Activated CD8-positive, alpha-beta memory T cell treated with anti-CD3 and anti-CD28 coated beads for 1 hour (primary cell): ENCODE results near the gene MRC2.
"Not testable (repeated sequence)": the region's sequence is repeated elsewhere in the genome, so short reads cannot be mapped to it uniquely, and the experiment has no call there.

Source experiments
- DNase-seq, 2 donors: peaks; one replicate each; pipeline ENCODE4 v3.0.0-alpha.2; 2020; ENCODE audit warnings: low read depth in 1 of 2; ENCODE audit errors: extremely low read depth in 1 of 2

MRC2 gene, protein sequence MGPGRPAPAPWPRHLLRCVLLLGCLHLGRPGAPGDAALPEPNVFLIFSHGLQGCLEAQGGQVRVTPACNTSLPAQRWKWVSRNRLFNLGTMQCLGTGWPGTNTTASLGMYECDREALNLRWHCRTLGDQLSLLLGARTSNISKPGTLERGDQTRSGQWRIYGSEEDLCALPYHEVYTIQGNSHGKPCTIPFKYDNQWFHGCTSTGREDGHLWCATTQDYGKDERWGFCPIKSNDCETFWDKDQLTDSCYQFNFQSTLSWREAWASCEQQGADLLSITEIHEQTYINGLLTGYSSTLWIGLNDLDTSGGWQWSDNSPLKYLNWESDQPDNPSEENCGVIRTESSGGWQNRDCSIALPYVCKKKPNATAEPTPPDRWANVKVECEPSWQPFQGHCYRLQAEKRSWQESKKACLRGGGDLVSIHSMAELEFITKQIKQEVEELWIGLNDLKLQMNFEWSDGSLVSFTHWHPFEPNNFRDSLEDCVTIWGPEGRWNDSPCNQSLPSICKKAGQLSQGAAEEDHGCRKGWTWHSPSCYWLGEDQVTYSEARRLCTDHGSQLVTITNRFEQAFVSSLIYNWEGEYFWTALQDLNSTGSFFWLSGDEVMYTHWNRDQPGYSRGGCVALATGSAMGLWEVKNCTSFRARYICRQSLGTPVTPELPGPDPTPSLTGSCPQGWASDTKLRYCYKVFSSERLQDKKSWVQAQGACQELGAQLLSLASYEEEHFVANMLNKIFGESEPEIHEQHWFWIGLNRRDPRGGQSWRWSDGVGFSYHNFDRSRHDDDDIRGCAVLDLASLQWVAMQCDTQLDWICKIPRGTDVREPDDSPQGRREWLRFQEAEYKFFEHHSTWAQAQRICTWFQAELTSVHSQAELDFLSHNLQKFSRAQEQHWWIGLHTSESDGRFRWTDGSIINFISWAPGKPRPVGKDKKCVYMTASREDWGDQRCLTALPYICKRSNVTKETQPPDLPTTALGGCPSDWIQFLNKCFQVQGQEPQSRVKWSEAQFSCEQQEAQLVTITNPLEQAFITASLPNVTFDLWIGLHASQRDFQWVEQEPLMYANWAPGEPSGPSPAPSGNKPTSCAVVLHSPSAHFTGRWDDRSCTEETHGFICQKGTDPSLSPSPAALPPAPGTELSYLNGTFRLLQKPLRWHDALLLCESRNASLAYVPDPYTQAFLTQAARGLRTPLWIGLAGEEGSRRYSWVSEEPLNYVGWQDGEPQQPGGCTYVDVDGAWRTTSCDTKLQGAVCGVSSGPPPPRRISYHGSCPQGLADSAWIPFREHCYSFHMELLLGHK (N-terminal part only)

DNA sequence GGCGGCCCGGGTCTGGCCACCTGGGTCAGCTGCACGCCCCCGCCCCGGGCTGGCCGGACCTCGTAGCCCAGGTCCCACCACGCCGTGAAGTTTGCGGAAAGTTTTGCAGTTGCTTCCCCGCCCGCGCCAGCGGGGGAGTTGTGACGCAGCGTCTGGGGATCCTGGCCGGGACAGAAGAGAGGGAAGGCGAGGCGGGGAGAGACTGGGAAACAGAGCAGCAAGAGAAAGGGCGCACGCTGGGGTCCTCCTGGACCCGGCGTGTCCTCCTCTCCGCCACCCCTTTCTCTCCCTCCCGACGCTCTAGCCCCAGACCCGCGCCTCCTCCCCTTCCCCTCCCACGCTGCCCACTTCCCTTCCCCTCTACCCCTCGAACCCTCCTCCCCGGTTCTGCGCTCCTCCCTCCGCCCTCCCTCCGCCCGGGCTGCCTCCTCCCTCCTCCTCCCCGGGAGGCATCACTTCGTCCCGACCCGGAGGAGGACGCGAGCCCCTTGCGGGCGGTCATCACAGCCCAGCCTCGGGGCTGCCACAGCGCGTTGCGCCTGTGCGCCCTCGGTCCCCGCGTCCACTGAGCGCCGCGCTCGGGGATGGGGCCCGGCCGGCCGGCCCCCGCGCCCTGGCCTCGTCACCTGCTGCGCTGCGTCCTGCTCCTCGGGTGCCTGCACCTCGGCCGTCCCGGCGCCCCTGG, at the start of gene MRC2:
TSS of gene MRC2 (plus strand) at position 452 of the 685 bp plus-strand sequence. CDS start at position 585, 133 bp downstream.
- no peak for DNase-seq

DNA sequence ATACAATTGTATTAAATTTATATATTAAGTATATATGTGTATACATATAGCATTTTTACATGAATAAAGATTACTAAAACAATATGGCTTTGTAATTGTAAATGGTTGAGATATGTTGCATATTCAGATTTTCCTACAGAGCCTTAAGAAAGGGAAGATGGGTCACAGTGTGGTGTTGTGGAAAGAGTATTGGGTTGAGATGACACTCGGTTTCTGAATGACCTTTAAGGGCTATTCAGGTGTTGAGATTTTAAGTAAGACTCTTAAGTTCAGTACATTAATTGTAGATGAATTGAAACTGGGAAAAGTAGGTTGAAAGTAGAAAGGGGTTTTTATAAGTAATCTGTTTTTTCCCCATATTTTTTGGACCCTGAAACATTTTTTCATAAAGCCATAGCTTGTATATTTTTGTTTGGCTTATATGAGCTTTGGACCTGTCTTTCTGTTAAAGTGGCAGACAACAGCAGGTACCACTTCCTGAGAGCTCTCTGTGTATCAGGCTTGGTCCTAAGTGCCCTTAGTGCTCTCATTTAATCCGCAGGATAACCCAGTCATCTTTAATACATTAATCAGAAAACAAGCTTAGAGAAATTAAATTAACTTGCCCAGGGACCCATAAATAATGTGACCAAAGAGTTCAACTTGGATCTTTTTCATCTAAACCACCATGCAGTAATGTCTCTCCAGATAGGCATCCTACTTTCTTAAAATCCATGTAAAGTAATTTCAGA, 48.5 kb upstream of the MRC2 start:
- DNase-seq: no peak

DNA sequence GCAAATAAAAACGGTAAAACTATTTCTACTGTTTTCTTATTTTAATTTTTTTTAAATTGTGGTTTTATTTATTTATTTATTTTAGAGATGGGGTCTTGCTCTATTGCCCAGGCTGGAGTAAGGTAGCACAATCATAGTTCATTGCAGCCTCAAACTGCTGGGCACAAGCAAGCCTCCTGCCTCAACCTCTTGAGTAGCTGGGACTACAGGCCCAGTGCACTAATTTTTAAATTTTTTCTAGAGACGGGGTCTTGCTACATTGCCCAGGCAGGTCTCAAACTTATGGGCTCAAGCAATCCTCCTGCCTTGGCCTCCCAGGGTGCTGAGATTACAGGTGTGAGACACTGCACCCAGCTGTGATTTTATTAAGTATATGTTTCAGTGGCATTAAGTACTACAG, 46.5 kb upstream of the MRC2 start:
- DNase-seq: no peak

DNA sequence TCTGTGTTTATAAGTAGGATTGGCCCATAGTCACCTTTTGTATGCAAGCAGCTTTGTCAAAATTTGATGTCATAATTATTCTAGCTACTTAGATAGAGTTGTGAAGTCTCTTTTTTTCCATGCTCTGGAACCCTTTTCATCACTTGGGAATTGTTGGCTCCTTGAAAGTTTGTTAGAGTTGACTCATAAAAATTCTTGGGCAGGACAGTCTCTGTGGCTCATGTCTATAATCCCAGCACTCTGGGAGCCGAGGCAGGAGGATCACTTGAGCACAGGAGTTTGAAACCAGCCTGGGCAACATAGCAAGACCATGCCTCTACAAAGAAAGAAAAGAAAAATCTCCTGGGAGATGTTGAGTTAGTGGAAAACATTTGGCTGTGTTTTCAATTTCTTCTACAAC, 45.7 kb upstream of the MRC2 start:
- no peak for DNase-seq

DNA sequence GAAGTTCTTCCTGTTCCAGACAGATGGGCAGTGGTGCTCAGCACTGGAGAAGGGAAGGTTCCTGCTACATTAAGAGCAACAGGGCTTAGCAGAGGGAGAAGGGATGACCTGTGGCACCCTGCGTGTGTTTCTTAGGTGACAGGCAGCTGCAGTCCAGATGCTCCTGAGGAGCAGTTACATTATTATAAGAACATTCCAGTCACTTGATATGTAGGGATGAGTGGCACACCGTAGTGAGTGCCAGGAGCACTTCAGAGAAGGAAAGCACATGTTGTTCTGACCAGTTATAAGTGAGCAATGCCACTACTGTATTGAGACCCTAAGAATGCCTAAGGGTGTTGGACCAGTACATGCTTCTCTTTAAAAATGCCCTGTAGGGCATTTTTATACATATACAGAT, 39.9 kb upstream of the MRC2 start:
- DNase-seq: no peak

DNA sequence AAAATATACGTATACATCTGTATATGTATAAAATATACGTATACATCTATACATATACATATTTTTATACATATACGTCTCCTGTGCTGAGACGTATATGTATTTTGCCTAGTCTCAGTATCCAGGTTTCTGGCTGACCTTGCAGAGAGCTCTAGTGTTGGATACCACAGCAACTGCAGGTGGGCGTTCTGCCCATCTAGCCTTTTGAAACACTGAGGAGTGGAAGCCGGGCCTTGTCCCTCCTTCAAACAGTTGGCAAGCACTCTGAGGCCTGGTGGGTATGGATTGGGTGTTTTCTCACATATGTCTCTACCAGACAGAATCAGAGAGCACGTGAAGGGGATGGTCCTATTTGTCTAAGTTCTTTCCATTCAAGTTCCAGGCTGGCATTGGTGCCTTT, 39.4 kb upstream of the MRC2 start:
- no peak for DNase-seq

DNA sequence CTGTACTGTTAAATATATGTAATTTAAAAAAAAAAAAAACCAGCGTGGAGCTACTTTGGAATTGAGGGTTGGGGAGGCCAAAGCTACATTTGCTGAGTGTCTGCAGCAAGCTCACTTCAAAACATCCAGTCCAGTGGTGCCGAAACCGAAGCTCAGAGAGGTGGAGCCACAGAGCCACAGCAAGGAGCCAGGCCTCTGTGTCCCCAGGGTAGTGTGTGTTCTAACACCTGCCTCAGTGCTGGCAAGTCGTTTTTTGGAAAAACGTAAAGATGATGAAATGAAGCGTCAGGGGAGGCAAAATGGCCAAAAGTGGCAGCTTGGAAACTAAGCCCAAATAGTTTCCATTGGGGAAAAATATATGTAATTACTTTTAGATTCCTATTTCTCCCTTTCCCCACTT, 36.1 kb upstream of the MRC2 start:
- DNase-seq: no peak

DNA sequence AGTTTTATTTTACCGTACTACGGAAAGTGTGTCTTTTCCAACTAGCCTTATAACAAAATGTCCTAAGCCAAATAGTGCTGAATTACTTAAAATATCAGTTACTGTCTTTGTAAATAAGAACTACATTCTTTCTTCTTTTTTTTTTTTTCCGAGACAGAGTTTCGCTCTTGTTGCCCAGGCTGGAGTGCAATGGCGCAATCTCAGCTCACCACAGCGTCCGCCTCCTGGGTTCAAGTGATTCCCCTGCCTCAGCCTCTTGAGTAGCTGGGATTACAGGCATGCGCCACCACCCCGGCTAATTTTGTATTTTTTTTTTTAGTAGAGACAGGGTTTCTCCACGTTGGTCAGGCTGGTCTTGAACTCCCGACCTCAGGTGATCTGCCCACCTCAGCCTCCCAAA, 35.6 kb upstream of the MRC2 start:
- not testable (repeated sequence) for DNase-seq

DNA sequence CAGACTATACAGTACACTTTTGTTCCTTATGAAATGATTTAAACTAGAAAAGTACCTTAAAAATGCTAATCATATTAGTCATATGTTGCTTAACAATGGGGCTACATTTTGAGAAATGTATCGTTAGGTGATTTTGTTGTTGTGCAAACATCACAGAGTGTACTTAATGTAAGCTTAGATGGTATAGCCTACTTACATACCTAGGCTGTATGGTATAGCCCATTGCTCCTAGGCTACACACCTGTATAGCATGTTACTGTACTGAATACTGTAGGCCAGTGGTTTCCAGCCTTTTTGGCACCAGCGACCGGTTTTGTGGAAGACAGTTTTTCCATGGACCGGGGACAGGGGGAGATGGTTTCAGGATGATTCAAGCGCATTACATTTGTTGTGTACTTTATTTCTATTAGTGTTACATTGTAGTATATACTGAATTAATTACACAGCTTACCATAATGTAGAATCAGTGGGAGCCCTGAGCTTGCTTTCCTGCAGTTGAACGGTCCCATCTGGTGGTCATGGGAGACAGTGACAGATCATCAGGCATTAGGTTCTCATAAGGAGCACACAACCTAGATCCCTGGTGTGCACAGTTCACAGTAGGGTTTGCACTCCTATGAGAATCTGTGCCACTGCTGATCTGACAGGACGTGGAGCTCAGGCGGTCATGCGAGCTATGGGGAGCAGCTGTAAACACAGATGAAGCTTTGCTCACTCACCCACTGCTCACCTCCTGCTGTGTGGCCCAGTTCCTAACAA, 35.0 kb upstream of the MRC2 start:
- no peak for DNase-seq

DNA sequence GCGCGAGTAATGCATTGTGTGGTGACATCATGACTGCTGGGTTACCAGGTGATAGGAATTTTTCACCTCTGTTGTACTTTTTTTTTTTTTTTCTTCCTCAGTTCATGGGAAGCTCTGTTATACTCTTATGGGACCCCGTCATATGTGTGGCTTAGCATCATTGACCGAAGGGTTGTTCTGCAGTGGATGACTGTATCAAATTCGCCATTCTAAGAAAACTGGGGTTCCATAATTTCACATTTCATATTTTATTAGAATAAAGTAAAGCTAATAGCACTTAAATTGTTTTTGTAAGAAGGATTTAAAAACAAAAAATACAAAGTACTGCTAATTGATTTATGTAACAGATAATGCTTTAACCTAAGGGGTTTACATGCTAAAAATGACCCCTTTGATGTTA, 32.0 kb upstream of the MRC2 start:
- DNase-seq: no peak

DNA sequence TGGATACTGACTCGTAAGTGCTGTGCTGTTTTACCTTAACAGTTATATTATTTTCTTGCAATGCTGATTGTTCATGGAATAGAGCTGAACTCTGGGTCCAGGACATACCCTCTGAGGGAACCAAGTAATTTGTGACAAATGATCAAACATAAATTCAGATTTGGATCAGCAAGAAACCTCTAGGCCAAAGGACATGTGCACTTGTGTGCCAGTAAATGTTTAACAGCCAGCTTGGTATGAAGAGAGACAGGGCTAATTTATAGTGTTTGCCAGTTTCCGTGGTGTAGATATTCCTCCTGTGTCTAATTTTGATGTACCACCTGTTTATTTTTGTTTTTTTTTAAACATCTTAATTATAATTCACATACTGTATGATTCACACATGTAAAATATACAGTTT, 30.8 kb upstream of the MRC2 start:
- DNase-seq: no peak

DNA sequence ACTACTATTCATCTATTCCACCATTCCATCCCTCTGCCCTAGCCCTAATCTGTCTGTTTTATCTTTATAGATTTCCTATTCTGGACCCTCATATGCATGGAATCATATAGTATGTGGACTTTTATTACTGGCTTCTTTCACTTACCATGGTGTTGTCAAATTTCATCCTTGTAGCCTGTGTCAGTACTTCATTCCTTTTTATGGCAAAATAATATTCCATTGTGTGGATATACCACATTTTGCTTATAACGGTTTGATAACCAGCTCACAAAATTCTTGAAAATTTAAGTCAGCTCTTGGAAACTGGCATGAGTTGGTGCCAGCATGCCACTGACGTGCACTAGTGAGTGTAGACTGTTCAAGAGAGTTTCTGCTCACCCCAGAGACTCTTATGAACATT, 30.3 kb upstream of the MRC2 start:
- no peak for DNase-seq

DNA sequence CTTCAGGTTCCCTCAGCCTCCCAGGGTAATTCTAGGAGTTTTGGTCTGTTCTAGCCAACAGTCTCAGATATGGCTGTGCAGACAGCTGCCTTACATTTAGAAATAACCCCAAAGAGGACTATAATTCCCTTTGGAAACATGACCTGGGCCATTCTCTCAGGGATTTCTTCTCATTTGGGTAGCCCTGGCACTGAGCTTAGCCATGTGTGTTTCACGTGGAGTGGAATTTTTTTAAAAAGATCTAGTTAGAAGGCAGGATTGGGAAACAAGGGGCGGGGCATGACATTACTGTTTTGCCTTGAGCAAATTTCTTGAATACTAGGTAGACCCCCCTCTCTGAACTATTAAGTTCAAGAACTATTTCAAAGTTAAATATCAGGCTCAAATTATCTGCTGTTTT, 29.6 kb upstream of the MRC2 start:
- no peak for DNase-seq

DNA sequence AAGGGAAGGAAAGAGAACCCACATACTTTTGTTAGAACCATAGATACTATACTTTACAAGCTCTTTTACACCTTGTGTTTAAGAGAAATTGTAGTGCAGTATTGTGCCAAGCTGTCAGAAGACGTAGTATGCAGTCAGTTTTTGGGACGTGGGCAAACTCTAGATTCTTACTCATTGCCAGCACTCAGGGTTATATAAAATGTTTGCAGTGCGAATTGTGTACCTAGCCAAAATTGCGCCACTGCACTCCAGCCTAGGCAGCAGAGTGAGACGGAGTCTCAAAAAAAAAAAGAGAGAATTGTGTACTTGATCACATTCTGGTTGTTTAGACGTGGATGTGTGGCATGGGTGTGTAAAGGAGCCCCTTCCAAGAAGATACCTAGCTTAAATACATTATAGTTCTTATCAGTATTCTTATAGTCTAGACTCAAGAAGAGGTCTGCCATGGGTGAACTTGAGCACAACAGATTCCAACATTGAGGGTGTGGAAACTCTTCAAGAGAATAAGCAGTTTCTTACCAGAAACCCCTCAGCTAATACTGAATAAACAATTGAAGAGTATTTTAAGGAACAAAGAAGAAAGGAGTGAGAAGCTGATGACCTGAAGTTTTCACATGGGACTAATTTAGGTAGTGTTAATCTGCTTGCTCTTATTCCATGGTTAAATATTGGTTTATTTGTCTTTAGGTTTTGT, 27.4 kb upstream of the MRC2 start:
- DNase-seq: no peak

DNA sequence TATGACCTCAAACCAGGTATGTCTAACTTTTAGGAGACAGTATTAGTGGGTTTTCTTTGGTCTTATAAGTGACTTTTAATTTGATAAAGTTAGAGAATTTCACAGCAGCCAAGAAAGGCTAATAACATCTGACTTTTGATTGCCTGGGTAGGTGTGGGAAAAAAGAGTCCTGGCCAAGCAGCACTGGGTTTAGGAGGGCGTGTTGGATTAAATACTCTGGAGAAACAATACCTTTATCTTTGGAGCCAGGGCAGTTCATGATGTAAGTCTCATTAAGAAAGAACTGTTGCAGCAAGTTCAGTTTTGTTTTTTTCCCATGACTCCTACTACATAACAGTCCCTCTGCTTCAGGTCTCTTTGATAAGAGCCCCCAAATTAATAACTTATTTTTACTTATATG, 26.7 kb upstream of the MRC2 start:
- no peak for DNase-seq

DNA sequence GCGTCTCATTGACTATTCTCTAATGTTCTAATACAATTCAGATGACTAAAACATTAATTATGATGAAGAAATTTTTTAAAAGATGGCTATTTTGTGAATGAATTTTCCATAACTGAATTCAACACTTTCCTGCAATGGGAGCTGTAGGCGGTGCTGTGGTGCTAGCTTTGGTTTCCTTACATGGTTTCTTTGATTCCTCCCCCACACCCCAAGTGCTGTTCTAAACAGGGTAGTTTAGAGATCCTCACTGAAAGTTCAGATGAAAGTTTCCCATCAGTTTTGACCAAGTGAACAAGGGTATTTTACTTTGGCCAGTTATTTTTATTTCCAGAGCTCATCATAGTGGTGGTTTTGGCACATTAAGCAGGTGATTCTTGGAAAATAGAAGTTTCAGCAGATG, 26.0 kb upstream of the MRC2 start:
- no peak for DNase-seq

DNA sequence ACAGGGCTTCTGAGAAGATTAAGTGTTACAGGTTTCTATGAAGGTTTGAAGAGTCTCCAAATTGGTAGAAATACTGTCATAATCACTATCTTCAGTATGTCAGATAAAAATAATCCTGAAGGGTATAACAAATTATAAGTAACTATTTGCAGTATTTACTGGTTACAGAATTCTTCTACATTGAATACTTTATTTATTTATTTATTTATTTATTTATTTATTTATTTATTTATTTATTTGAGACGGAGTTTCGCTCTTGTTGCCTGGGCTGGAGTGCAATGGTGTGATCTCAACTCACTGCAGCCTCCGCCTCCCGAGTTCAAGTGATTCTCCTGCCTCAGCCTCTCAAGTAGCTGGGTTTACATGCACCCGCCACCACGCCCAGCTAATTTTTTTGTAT, 23.7 kb upstream of the MRC2 start:
- not testable (repeated sequence) for DNase-seq

DNA sequence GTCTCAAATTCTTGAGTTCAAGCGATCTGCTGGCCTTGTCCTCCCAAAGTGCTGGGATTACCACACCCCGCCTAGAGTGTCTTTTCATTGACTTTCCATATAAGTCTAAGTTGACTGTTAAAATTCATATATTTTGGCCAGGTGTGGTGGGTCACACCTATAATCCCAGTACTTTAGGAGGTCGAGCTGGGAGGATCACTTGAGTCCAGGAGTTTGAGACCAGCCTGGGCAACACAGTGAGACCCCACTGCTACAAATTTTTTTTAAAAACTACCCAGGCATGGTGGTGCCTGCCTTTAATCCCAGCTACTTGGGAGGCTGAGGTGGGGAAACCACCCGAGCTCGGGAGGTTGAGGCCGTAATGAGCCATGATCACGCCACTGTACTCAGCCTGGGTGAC, 21.9 kb upstream of the MRC2 start:
- DNase-seq: no peak

DNA sequence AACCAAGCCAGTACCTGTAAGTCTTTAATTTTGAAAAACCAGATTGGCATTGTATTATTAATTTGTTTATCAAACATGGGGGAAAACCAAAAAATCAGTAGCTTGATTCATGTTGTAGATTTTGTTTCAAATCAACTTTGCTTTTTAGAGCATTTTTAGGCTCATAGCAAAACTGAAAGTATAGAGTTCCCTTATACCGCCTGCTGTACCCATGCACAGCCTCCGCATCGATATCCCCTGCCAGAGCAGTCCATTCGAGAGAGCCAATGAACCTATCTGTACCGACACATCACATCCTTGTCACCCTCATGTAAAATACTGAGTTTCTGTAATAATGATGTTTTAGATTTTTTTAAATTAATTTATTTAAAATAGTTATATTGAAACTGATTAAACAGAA, 16.2 kb upstream of the MRC2 start:
- DNase-seq: no peak
